Measurements from ENCODE around the gene DLST. TPM values are rescaled to one million over a fixed set of nuclear protein-coding genes. Genes with fewer than 3 reads are reported as not detected.

DLST gene
- total RNA-seq, 1 donor from 2014 or later = 90.4 TPM

- intact Hi-C loops (cut with micrococcal nuclease) = no loop called here
- ATAC-seq (ENCODE audit: low read depth) (peak; percentile 45), DNase-seq (no peak)
- peaks cover 36% of the 10 kb centered on the region for H3K36me3 Mint-ChIP-seq (ENCODE audit: low read depth)
- ChIA-PET POLR2A (interaction anchor here (0.6 to 2.5 kb wide), 8 partner anchors 11 to 1636 kb away, joined by 3 to 15 read pairs (median 6); partner anchors contain the start of genes BATF and NEK9), CTCF (interaction anchor here (2.0 to 8.9 kb wide), 2 partner anchors 22 to 24 kb away, joined by 8 to 58 read pairs; no protein-coding TSS in a partner anchor)
- no peaks in the 10 kb centered on the region for H3K27me3 Mint-ChIP-seq
- H3K4me1 Mint-ChIP-seq = peaks cover 51% of the 10 kb centered on the region
- peak overlapping the region; percentile 99 for H3K4me3 Mint-ChIP-seq
- peak overlapping the region; percentile 97 for H3K27ac Mint-ChIP-seq
- no peak for TF ChIP-seq CTCF (IDR thresholded peaks at IDR 0.05)
- H3K9me3 Mint-ChIP-seq = no peaks in the 10 kb centered on the region
Measured at GRCh38 chr14:74882103-74882920, 596 bp downstream of the DLST start.

- peaks cover 62% of the 10 kb centered on the region for H3K36me3 Mint-ChIP-seq (ENCODE audit: low read depth)
- H3K27me3 Mint-ChIP-seq = no peaks in the 10 kb centered on the region
- H3K9me3 Mint-ChIP-seq = no peaks in the 10 kb centered on the region
- ChIA-PET CTCF (interaction anchor here (1.2 to 2.0 kb wide), 2 partner anchors 19 to 25 kb away, joined by 3 to 5 read pairs; no protein-coding TSS in a partner anchor), POLR2A (no interaction called here)
- H3K27ac Mint-ChIP-seq = no peak overlapping the region
- TF ChIP-seq CTCF (IDR thresholded peaks at IDR 0.05) = no peak
- intact Hi-C loops (cut with micrococcal nuclease) = no loop called here
- DNase-seq = no peak
- ATAC-seq (ENCODE audit: low read depth) = no peak
- peaks cover 44% of the 10 kb centered on the region for H3K4me1 Mint-ChIP-seq
- H3K4me3 Mint-ChIP-seq = no peak overlapping the region
Measured at GRCh38 chr14:74886001-74886400, 4.3 kb downstream of the DLST start.

- Mint-ChIP-seq H3K27me3 (no peaks in the 10 kb centered on the region), H3K27ac (no peak overlapping the region), H3K4me1 (peaks cover 48% of the 10 kb centered on the region), H3K4me3 (no peak overlapping the region), H3K9me3 (no peaks in the 10 kb centered on the region), H3K36me3 (ENCODE audit: low read depth) (peaks cover 76% of the 10 kb centered on the region)
- DNase-seq (no peak), ATAC-seq (ENCODE audit: low read depth) (no peak)
- CTCF ChIA-PET = interaction anchor here (2.3 kb wide), 1 partner anchor 17 kb away, joined by 11 read pairs; no protein-coding TSS in a partner anchor
- intact Hi-C loops (cut with micrococcal nuclease) = no loop called here
- no peak for TF ChIP-seq CTCF (IDR thresholded peaks at IDR 0.05)
- POLR2A ChIA-PET = interaction anchor here (0.7 kb wide), 1 partner anchor 49 kb away, joined by 5 read pairs; no protein-coding TSS in a partner anchor
Measured at GRCh38 chr14:74888164-74889158, 6.7 kb downstream of the DLST start.

GRCh38 chr14:74890262-74890661 is 8.5 kb downstream of the DLST start:
- no peaks in the 10 kb centered on the region for H3K9me3 Mint-ChIP-seq
- intact Hi-C loops (cut with micrococcal nuclease) = no loop called here
- ChIA-PET CTCF (interaction anchor here (1.2 to 2.3 kb wide), 2 partner anchors 15 to 30 kb away, joined by 7 to 11 read pairs; no protein-coding TSS in a partner anchor), POLR2A (no interaction called here)
- TF ChIP-seq CTCF (IDR thresholded peaks at IDR 0.05) = no peak
- ATAC-seq (ENCODE audit: low read depth) (no peak), DNase-seq (no peak)
- peaks cover 79% of the 10 kb centered on the region for H3K36me3 Mint-ChIP-seq (ENCODE audit: low read depth)
- H3K27ac Mint-ChIP-seq = no peak overlapping the region
- H3K27me3 Mint-ChIP-seq = no peaks in the 10 kb centered on the region
- H3K4me1 Mint-ChIP-seq = peaks cover 39% of the 10 kb centered on the region
- no peak overlapping the region for H3K4me3 Mint-ChIP-seq

Data from activated B cell treated with CpG ODN at 0.5 μM for 24 hours (primary cell).